GM18873 (cell line): ENCODE measurements around the gene IRS2.

Experiments used
- ATAC-seq: cut with Tn5 transposase; IDR thresholded peaks from one replicate; pipeline ENCODE4 v1.9.1; 2021; ENCODE audit warnings: mild to moderate bottlenecking, moderate library complexity, moderate number of reproducible peaks; ENCODE audit not compliant: unreplicated experiment, low FRiP score

IRS2 gene

DNA sequence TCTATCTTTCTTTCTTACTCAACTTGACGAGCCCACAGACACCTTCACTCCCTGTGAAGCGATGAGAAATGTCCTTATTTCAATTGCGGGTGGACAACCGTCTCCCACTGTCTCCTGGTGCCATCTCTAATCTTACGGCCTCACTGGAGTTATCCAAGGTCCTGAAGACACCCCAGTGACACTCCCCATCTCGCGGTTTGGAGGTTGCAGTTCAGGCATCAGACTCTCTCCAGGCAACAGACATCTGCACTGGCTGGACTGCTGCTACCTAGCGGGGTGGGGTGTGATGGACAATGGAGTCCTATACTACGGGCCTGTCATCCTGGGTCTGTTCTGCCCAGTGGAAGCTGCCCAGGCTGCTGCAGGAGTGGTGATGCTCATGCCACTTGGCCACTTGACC is 18.3 kb upstream of the IRS2 start:
- ATAC-seq: no peak

DNA sequence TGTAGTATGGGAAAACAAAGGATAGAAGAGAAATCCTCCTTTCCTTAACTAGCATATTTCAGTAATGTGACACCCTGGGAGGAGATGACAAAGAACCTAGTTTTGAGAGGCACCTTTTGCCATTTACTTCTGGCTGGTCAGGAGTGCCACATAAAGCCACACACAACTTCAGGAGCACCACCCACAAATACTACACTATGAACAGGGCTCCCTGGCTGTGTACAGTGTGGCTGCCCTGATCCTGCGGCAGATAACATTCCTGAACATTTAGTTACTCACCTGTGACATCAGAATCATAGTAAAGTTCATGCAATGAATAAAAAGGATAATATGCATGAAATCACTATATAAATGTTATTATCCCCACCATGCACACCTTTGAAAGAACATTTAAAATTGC is 17.4 kb upstream of the IRS2 start:
- ATAC-seq: no peak

DNA sequence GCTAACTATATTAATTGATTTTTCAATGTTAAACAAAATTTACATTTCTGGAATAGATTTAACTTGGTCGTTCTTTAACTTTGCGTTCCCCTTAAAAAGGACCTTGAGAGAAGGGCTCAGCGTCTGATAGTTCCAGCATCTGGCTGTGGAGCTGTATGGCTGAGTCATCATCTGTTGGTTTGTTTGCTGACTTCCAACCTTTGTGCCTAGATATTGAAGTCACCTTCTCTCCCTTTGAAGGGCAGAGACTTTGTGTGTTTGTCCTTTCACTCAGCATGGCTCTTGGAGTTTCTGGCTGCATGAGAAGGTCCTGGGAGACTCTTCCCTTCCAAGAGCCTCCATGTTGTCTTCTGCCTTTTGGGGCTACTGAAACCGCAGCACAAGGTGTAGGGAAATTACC is 16.6 kb upstream of the IRS2 start:
- ATAC-seq: no peak

GRCh38 chr13:109795011-109795410 is 8.6 kb upstream of the IRS2 start:
- no peak for ATAC-seq

- ATAC-seq: no peak
These were observed 7.7 kb upstream of the IRS2 start for GRCh38 chr13:109794095-109794494.

DNA sequence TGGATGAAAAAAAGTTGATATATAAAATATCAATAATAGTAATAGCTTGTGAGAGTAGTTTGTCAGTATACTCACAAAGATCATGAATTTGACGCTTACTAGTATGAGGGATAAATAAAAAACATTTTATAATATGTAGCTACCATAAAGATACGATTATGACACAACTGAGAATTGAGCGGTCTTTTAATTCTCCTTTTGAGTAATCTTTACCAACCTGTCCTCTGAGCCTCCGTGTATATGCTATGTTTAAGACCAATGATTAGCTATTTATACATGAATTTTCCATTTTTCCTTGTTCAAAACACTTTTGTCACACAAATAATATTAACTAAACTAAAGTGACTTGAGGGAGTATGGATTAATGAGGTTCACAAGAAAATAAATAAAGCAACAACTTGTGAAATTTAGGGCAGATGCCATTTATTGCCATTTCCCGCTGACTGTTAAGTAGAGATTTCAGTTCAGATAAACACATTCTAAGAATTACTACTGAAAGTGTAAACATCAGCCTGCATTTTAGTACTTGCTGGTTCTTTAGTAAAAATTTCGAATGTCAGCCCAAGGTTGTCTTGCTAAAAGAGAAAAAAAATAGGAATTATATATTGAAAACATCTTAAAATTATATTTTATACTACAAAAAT is 6.2 kb upstream of the IRS2 start:
- ATAC-seq: no peak

GRCh38 chr13:109790942-109791605 is 4.7 kb upstream of the IRS2 start:
- ATAC-seq: no peak

DNA sequence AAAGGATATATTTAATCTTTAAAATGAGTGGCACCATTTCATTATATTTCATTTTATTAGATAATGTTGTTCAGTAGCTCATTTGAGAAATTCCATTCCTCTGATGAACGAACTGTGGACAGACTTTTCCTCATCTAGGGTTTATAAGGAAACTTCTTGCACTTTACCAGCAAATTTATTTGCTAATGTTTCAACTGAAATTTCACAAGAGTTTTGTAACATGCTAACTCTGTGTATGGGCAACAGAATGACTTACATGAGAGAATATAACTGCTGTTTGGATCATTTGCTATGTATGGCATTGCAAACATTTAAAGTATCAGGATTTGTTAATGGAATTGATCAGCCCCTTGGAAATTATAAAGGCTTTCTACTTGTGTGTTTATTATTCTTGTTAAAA is 3.7 kb upstream of the IRS2 start:
- no peak for ATAC-seq

GRCh38 chr13:109789262-109789661 is 2.9 kb upstream of the IRS2 start:
- ATAC-seq: no peak

DNA sequence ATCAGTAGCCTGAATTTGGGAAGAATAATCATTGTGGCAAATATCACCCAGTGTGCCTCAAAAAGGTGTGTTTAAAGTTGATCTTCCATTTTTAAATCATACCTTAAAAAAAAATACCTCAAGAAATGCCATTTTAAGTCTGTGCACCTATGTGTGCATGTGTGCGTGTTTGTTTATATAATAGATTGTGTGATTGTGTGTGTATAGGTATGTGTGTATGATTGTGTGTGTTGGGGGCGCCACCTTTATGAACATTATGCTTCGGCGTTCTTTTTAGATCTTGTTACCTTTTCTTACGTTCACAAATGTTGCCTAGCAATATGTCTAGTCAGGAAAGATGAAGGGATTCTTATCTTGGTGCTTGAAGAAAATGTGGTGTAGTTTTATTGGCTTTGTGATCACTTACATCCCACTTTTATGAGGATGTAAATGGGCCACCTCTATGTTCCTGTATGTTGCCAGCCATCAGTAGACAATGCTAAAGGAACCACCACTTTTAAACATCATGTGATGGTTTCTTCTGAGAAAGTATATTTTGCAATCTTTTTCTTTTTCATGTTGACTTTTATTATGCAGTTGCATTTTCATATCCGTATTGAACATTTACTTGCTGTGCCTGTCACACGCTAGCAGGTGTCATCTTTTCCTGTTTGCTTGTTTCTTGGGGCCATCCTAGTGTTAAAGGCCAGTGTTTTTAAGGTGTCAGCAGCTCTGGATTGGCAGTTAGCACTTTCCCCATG is 2.2 kb upstream of the IRS2 start:
- no peak for ATAC-seq

GRCh38 chr13:109787135-109787954 is 962 bp upstream of the IRS2 start:
- ATAC-seq: no peak

- ATAC-seq: peak; percentile 1
These were observed 412 bp downstream of the IRS2 start for GRCh38 chr13:109785892-109786450.

DNA sequence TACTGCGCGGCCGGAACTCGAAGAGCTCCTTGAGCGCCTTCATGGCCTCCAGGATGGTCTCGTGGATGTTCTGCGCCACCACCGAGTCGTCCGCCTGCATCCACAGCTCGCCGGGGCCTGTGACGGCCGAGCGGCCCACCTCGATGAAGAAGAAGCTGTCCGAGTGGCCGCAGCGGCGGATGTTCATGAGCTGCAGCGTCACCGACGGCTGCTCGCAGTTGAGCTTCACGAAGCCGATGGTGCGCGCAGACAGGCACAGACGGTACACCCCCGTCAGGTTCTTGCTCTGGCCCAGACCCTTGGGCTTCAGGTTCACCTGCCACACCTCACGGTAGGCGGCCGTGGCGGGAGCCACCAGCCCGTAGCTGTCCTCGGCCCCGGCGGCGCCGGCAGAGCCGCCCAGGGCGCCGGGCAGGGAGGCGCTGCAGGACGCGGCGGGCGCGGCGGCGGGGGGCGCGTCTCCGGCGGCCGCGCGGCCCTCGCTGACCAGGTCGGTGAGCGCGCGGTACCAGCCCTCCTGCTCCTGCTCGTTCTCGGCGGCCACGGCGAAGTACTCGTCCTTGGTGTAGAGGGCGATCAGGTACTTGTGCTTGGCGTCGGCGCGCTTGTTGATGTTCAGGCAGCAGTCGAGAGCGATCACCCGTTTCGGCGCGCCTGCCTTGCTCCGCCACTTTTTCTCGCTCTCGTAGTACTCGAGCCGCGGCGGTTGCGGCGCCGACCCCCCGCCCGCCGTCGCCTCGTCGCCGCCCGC is 1.1 kb downstream of the IRS2 start:
- ATAC-seq: no peak

DNA sequence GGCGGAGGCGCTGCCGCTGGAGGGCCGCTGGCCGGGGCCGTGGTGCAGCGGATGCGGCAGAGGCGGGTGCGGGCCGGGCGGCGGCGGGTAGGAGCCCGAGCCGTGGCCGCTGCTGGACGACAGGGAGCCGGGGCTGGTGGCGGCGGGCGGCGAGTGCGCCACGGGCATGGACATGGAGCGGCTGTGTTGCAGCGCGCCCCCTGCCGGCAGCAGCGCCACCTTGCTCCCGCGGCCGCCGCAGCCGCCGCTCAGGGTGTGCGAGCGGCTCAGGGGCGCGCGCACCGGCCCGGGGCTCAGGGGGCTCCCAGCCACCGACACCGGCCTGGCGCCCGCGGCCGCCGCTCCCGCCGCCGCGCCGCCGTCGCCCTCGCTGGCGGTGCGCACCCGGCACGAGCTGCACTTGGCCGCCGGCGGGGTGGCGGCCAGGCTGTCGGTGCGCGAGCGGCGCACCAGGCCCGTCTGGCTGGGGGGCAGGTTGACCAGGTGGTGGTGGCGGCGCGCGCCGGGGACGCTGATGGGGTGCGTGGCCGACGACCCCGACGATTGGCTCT is 1.7 kb downstream of the IRS2 start:
- no peak for ATAC-seq

GRCh38 chr13:109783815-109784589 is 2.4 kb downstream of the IRS2 start:
- no peak for ATAC-seq

DNA sequence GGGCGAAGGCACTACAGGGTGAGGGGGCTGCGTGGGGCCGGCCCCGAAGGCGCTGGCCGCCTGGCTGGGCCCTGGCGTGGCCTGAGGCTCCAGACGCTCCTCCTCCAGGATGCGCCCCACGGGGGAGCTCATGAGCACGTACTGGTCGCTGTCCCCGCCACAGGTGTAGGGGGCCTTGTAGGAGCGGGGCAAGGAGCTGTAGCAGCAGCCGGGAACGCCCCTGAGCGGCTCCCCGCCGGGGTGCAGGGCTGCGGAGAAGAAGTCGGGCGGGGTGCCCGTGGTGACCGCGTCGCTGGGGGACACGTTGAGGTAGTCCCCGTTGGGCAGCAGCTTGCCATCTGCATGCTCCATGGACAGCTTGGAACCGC is 3.0 kb downstream of the IRS2 start:
- no peak for ATAC-seq

DNA sequence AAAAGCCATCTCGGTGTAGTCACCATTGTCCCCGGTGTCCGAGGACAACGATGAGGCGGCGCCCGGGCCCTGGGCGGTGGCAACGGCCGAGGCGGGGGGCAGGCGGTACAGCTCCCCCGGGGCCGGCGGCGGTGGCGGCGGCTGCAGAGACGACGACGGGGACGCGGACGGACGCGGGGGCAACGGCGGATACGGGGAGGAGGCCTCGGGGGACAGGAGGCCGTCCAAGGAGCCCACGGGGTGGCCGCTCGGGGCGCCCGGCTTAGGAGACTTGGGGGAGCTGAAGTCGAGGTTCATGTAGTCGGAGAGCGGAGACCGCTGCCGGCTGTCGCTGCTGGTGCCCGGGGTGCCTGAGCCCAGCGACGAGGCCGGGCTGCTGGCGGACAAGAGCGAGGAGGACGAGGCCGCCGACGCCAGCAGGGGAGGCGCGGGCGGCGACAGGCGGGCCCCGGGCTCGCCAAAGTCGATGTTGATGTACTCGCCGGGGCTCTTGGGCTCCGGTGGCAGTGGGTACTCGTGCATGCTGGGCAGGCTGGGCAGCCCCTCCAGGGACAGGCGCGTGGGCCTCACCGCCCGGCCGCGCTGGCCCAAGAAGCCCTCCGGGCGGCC is 3.5 kb downstream of the IRS2 start:
- ATAC-seq: no peak

GRCh38 chr13:109782066-109782822 is 4.1 kb downstream of the IRS2 start:
- ATAC-seq: no peak
